ENCODE measurements around the gene AXIN2. TPM values are rescaled to one million over a fixed set of nuclear protein-coding genes. Genes with fewer than 3 reads are reported as not detected.

Gene AXIN2
- total and polyA plus RNA-seq, 11 donors = 5.6 to 24.0 (median 12.9) TPM

GRCh38 chr17:65554553-65555223, 6.8 kb downstream of the AXIN2 start:
- H3K27ac ChIP-seq = peak overlapping the region in 1 of 12 donors; percentile 51
- DNase-seq (peak; percentile 57 to 82 (median 68)), ATAC-seq (peak in 3 of 4 donors; percentile 74 to 83 (median 80))
- 36 to 59% (median 50%) methylated on average over 18 of the region's 18 CpGs for WGBS, 4 donors
- H3K4me1 ChIP-seq = peaks cover 0 to 54% (median 26%) of the 10 kb centered on the region in 12 donors
- TF ChIP-seq CTCF (IDR thresholded peaks at IDR 0.05) (peak in 4 of 12 donors; percentile 5 to 39 (median 22)), POLR2A (IDR thresholded peaks at IDR 0.05) (peak in 1 of 2 donors; percentile 18)
- intact Hi-C loops (cut with DNase I) = loop anchor here in 8 of 10 donors (2.0 to 10.0 kb wide), 9 partner anchors 92 to 620 kb away; no protein-coding TSS in a partner anchor
- peaks cover 0 to 5% (median 0%) of the 10 kb centered on the region in 9 donors for H3K27me3 ChIP-seq
- peak overlapping the region in 3 of 12 donors; percentile 2 to 6 (median 6) for H3K4me3 ChIP-seq
- H3K9me3 ChIP-seq = no peaks in the 10 kb centered on the region
- peaks cover 0 to 4% (median 0%) of the 10 kb centered on the region in 9 donors for H3K36me3 ChIP-seq

GRCh38 chr17:65553646-65554552, 7.5 kb downstream of the AXIN2 start:
- WGBS, 4 donors = 36 to 44% (median 38%) methylated on average over 10 of the region's 10 CpGs
- TF ChIP-seq CTCF (IDR thresholded peaks at IDR 0.05) = no peak
- no peak for TF ChIP-seq POLR2A (IDR thresholded peaks at IDR 0.05)
- Histone ChIP-seq H3K27ac (peak overlapping the region in 2 of 12 donors; percentile 51 to 54), H3K36me3 (peaks cover 0 to 8% (median 3%) of the 10 kb centered on the region in 9 donors), H3K9me3 (no peaks in the 10 kb centered on the region), H3K4me1 (peaks cover 0 to 53% (median 25%) of the 10 kb centered on the region in 12 donors), H3K4me3 (peak overlapping the region in 4 of 12 donors; percentile 2 to 11 (median 6)), H3K27me3 (peaks cover 0 to 3% (median 0%) of the 10 kb centered on the region in 9 donors)
- intact Hi-C loops (cut with DNase I) = loop anchor here in 6 of 10 donors (2.0 to 10.0 kb wide), 5 partner anchors 91 to 621 kb away; no protein-coding TSS in a partner anchor
- ATAC-seq = no peak
- DNase-seq = no peak

GRCh38 chr17:65553009-65553645, 8.3 kb downstream of the AXIN2 start:
- no peak for TF ChIP-seq CTCF (IDR thresholded peaks at IDR 0.05)
- no peak for TF ChIP-seq POLR2A (IDR thresholded peaks at IDR 0.05)
- DNase-seq (no peak), ATAC-seq (no peak)
- no peaks in the 10 kb centered on the region for H3K9me3 ChIP-seq
- peak overlapping the region in 1 of 12 donors; percentile 54 for H3K27ac ChIP-seq
- intact Hi-C loops (cut with DNase I) = loop anchor here in 5 of 10 donors (2.0 to 10.0 kb wide), 4 partner anchors 96 to 622 kb away; no protein-coding TSS in a partner anchor
- peaks cover 0 to 61% (median 26%) of the 10 kb centered on the region in 12 donors for H3K4me1 ChIP-seq
- no peak overlapping the region for H3K4me3 ChIP-seq
- peaks cover 0 to 13% (median 5%) of the 10 kb centered on the region in 9 donors for H3K36me3 ChIP-seq
- WGBS, 4 donors = 74 to 85% (median 79%) methylated on average over 6 of the region's 6 CpGs
- peaks cover 0 to under 1% (median 0%) of the 10 kb centered on the region in 9 donors for H3K27me3 ChIP-seq
